Stimulated activated CD4-positive, alpha-beta T cell treated with anti-CD3 and anti-CD28 coated beads, TNF-alpha, amount 100 ng/mL, for 4 hours (primary cell): ENCODE measurements around the gene FLT4.

Experiments used
- DNase-seq, 3 experiments: peaks; one replicate each; pipeline ENCODE4 v3.0.0-alpha.2; 2020; ENCODE audit warnings: low read depth in 3 of 3

Gene FLT4

DNA sequence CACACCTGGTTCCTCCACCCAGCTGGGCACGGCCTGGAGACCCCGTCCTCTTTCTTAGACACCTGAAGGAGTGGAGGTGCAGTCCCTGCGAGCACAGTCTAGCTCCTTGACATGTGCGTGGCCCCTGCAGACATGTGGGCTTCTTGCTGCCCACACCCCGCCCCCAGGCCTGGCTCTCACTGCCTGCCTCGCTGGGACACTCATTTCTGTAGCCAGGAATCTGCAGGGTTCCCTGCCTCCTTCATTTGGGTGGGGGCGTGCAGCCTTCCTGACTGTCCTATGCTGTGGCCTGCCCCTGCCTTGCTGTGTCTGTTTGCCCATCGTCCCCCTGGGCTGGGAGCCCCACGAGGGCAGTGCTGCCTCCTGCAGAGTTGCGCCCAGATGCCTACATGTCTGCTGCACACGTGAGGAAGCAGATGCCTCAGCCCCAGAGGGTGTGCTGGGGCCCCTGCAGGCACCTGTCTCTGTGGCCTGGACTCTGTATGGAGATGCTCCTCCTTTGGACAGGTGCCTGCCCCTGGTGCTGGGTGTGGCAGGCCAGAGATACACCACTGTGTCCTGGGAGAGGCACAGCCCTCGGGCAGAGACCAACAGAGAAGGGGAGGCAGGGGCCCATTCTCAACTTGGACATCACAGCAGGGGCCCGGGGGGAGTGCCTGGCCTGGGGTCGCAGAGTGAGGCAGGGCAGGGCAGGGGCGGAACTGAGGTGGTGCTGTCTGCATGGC lies 22.6 kb downstream of the FLT4 start:
- no peak for DNase-seq

DNA sequence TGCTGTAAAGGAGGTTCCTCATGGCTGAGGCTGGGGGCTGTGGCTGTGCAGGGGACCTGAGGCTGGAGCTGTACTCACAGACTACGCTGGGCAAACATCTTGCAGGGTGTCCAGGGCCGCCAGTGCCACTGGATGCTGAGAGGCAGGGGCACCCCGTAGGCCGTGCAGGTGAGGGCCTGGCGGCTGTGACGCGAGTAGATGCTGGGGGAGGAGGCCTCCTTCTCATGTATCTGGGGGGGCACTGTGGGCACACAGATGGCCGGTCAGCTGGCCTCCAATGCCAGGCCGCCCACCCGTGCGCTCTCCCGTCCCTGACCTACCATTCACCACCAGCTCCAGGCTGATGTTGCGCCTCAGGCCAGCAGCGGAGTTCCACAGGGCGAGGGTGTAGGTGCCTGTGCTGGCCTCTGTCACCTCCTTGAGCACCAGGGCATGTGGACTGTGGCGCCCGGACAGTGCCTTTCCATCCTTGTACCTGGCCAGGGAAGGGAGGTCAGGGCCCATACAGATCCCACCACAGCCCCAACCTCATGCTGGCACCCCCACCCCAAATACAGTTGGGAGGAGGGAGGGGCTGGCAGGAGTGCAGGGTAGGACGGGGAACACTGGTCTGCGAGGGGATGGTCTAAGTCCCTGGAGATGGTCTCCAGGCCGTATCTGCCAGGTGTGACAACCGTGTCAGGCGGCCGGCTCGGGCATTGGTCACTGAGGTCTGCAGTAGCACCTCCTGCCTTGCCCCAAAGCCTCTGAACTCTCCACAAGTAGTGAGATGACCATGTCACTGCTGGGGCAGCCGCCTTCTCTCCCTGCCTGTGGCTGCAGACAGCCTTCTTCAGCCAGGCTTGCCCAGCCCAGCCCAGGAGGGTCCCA lies 23.4 kb downstream of the FLT4 start:
- DNase-seq, result no peak

- DNase-seq, result no peak
Measured at GRCh38 chr5:180625125-180625790, 24.1 kb downstream of the FLT4 start.

GRCh38 chr5:180624587-180624986 lies 24.8 kb downstream of the FLT4 start:
- no peak for DNase-seq

- no peak for DNase-seq
Measured at GRCh38 chr5:180623844-180624243, 25.6 kb downstream of the FLT4 start.

GRCh38 chr5:180623411-180623834 lies 26.0 kb downstream of the FLT4 start:
- DNase-seq, result no peak

DNA sequence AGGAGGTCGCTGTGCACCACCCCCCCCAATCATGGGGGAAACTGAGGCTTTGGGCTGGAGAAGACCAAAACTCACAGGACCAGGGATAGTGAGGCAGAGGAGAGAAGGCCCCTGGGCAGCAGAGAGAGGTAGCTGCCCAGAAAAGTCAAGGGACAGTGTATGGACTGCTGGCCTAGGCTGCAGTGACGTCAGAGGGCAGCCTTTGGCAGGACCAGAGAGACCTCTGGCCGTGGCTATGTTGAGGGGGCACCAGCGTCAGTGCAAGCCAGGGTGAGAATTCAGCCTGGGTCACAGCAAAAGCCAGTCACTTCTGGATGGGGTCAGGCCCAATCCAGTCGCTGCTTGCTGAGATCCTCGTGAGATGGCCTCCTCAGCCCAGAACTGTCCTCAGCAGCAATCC lies 26.5 kb downstream of the FLT4 start:
- DNase-seq, result no peak

GRCh38 chr5:180621311-180621710 lies 28.1 kb downstream of the FLT4 start:
- no peak for DNase-seq

DNA sequence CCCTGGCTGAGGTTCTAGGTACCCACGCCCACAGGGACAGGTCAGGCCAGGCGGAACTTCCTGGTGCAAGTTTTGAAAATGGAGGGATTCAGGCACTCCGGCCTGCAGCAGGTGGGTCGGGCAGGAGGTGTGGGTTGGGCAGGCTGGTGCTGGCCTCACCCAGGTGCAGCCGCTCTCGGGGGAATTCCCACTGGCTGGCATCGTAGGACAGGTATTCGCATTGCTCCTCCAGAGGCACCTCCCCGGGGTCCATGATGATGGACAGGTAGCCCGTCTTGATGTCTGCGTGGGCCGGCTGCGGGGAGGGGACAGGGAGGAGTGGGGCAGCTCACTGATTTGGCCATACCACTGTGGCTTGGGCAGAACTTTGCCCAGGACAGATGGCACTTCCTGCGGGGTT lies 29.4 kb downstream of the FLT4 start:
- DNase-seq, result no peak

- DNase-seq, result no peak
Measured at GRCh38 chr5:180619563-180619915, 29.9 kb downstream of the FLT4 start.

DNA sequence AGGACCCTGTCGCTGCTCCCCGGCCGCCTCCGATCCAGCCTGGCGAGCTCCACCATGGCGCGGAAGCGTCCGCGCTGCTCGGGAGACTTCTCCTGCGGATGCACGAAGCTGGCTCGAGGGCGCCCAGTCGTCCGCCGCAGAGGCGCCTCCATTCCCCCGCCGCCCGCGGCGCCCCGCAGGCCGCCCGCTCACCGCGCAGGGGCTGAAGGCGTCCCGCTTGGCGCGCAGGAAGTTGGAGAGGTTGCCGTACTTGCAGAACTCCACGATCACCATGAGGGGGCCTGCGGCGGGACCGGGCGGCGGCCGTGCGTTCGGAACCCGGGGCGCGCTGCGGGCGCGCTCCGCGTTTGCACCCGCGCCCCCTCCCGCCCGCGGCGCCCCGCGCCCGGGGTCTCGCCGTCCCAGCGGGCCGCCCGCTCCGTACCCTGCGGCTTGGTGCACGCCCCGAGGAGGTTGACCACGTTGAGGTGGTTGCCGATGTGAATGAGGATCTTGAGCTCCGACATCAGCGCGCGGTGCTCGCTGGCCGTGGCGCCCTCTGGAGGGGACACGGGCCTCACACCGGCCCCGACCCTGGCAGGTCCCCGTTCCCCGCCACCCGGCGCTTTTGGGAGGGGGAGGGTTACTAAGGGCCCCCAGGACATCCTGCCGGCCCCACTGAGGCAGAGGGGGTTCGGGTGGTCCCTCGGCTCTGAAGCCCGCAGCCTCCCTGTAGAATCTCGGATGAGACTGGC lies 30.4 kb downstream of the FLT4 start:
- peak in 1 of 3 experiments; percentile 26 for DNase-seq

DNA sequence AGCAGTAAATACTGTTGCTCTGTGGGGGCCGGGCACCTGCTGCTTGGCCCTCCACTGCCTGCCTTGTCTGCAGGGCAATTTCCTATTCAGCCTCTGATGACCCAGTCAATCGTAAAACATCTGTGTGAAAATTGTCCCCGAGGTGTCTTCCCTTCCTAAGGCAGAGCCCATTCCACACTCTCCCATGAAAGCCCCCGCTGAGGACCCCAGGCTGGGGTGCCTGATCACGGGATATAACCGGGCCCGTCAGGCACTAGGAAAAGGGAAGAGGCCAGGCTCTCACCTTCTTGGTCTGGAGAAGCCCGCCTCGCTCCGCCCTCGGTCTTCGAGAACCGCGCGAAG lies 30.9 kb downstream of the FLT4 start:
- DNase-seq, result no peak

DNA sequence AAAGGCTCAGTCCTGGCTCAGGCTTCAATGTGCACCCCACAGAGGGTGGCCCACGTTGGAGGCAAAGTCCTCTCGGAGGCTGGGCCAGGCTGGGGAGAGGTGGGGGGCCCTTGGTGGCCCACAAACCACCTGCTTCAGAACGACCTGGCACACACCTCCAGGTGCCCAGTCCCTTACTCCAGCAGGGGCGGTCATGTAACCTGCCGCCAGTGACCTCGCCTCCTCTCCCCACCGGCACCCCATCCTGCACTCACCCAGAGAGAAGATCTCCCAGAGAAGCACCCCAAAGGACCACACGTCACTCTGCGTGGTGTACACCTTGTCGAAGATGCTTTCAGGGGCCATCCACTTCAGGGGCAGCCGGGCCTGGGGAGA lies 35.6 kb downstream of the FLT4 start:
- no peak for DNase-seq

DNA sequence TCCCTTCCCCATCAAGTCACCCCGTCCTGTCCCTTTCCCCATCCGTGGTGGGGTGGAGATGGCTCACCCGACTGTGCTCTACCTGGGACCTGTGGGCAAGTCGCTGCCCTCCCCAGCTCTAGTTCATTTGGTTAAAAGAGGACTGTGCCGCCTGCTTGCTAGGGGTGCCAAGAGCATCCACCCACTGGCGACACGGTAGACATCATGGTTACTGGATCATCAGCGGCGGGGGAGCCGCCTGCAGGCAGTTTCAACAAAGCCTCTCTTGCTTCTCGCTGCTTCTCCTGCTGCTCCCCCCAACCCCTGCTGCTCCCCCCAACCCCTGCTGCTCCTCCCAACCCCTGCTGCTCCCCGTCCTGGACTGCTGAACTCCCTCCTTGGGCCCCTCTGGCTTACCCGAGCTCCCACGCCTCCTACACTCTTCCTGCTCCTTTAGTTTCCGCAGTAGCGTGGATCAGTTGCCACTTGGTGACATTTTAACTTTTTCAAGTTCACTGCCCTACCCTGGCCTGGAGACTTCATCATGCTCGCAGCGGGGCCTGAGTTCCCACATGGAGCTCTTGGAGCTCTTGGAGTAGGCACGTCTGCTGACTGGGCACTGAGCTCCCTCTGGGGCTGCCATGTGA lies 36.1 kb downstream of the FLT4 start:
- no peak for DNase-seq

GRCh38 chr5:180612683-180613082 lies 36.7 kb downstream of the FLT4 start:
- DNase-seq, result no peak

GRCh38 chr5:180611140-180611850 lies 38.1 kb downstream of the FLT4 start:
- no peak for DNase-seq

GRCh38 chr5:180609817-180610550 lies 39.4 kb downstream of the FLT4 start:
- DNase-seq, result no peak

- no peak for DNase-seq
Measured at GRCh38 chr5:180609386-180609785, 40.0 kb downstream of the FLT4 start.

DNA sequence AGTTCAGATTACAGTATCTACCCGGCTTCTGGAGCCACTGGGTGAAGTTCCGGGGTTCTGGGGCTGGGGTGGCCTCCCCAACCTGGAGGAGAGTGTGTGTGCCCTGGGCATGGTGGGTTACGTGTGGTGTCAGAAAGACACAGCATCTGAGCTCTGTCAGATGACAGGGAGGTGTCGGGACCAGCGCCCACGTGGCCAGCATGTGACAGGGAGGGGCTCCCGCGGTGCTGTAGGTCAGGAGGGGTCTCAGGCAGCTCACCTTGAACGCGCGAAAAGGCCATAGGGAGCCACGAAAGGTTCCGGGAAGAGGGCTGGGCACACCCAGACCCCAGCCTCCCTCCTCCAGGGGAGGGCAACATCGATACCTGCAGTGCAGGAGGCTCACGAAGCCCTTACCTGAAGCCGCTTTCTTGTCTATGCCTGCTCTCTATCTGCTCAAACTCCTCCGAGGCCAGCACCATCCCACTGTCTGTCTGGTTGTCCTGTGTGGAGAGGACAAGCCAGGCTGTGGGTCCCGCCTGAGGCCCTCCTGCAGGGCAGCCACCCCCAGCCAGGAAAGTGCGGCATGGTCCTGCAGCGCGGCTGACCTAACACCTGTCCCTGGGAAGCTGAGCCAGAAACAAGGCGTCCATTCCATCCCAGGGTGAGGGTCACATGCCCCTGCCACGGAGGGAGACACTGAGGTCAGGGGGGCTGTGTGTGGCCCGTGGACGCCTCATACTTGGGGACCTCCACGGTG lies 40.7 kb downstream of the FLT4 start:
- no peak for DNase-seq
